ENCODE measurements around the gene PPARD. TPM values are rescaled to one million over a fixed set of nuclear protein-coding genes. Genes with fewer than 3 reads are reported as not detected.
A peak's percentile ranks its signal among the peaks of the same experiment; 100 is the strongest.

The PPARD gene
- total RNA-seq, 1 experiment from 2014 or later: 15.7 TPM

- Histone ChIP-seq H3K27me3 (no peaks in the 10 kb centered on the region), H3K36me3 (peaks cover 35% of the 10 kb centered on the region), H3K9me3 (no peaks in the 10 kb centered on the region), H3K4me3 (no peak overlapping the region)
- peak; percentile 76 for DNase-seq
Measured at GRCh38 chr6:35365594-35366203, 23.3 kb downstream of the PPARD start.

DNA sequence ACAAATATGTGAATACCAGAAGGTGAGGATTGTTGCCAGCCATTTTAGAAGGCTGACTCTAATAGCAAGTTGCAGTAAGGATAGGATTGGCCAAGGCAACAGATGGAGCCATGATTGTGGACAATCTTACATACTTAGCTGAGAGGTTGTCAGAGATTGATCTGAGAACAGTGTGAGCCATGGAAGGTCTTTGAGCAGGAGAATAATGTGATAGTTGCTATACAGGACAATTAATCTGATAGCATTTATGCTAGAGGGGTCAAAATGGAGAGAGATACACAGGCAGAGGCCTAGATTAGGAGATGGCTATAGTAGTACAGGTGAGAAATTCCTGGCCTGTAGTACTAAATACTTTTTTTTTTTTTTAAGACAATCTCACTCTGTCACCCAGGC, 23.8 kb downstream of the PPARD start:
- Histone ChIP-seq H3K9me3 (no peaks in the 10 kb centered on the region), H3K36me3 (peaks cover 37% of the 10 kb centered on the region), H3K4me3 (no peak overlapping the region), H3K27me3 (no peaks in the 10 kb centered on the region)
- DNase-seq: no peak

GRCh38 chr6:35367646-35368037, 25.3 kb downstream of the PPARD start:
- Histone ChIP-seq H3K36me3 (peaks cover 41% of the 10 kb centered on the region), H3K9me3 (no peaks in the 10 kb centered on the region)
- DNase-seq: no peak

DNA sequence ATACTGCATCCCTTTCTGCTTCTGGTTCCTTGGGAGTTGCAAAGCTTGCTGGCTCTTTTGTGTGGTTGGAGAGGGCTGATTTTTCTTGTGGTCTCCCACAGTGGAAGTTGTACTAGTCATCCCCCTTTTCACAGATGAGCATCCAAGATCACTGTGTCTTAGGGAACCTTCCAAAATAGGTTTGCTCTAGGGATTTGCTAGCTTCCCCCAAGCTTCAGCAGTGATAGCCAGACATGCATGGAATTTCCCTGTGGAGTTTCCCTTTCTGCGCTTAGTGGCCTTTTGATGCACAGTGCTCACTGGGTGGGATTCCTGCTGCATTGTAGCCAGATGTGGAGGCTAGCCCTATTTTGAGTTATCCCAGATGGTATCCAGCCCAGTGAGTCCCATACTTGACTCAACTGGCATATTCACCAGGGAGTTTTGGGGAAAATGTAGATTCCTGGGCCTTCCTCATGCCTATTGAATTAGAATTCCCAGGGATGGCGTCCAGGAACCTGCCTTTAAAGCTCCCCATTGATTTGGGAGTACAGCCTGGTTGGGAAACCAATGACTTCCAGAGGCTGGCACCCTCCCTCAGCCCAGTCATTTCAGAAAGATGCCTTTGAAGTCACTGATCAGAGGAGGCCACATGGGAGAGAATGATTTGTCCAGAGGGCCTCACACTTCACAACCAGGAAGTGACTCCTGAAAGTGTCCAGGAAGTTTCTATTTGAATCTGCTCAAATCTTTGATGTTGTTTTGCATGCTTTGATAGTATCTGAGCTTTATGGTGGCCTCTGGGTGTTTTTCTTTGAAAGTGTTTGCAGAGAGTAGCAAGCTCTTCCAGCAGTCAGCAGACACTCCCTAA, 25.9 kb downstream of the PPARD start:
- Histone ChIP-seq H3K9me3 (no peaks in the 10 kb centered on the region; the same call in 1 of the 2 replicates), H3K36me3 (peaks cover 41% of the 10 kb centered on the region), H3K4me3 (no peak overlapping the region), H3K27me3 (no peaks in the 10 kb centered on the region)
- peak; percentile 89 for DNase-seq

More at GRCh38 chr6:35367646-35368037, 25.3 kb downstream of the PPARD start:
- Histone ChIP-seq H3K27me3 (no peaks in the 10 kb centered on the region), H3K4me3 (no peak overlapping the region)

DNA sequence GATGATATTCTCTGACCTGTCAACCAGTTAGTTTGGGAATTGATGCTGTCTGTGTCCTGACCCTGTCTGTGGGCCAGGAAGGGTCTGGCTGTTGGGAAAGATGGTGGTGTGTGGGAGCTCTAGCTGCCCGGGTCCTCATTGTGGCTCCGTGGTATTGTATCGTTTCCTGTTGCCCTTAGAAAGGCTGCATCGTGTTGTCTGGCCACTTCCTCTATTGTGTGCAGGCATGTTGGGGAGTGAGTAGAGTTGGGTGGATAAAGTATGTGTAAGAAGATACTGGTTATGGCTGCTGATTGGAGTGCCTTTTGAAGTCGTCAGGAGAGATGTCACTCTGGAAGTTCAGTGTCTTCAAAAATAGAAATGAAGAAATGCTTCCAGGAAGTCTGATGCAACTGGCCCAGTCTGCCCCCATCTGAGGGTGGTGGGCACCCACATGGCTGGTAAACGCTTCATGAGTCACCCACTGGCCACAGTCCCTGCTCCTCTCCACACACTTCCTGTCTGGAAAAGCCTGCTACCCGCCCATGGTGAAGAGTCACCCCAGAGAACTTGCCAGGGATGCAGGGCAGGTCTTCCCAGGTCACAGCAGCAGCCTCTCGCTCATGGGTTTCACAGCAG, 27.9 kb downstream of the PPARD start:
- H3K36me3 ChIP-seq: peaks cover 42% of the 10 kb centered on the region
- DNase-seq: peak; percentile 99
- H3K9me3 ChIP-seq: no peaks in the 10 kb centered on the region; the same call in 1 of the 2 replicates
- no peaks in the 10 kb centered on the region for H3K27me3 ChIP-seq
- H3K4me3 ChIP-seq: no peak overlapping the region

DNA sequence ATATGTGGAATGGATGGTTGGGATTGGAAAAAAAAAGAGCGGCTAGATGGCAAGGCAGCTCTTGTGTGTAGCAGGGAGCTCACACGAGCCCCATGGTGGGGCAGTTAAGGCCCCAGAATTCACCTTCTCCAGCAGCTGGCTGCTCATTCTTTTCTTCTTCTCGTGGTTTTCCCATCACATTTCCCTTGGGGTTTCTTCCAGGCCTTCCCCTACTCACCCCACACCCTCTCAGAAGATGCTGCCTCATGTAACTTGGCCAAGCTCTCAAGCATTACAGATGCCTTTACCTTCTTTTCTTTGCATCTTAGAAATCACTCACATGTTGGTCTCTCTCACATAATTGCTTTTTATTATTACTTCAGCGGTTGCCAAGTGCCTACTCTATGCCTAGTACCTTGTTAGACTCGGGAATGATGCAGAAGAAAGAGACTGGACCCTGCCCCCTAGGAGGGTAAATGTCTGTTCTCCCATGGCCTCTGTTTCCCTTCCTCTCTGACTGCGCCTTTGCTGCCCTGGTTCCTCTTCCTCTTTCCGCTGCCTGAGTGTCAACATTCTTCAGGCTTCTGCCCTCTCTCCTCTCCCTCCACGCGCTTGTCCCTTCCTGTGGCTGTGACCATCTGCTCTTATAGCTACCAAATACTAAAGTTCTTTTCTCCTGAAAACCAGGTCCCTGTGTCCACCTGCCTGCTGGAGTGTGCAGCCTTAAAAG, 28.6 kb downstream of the PPARD start:
- peaks cover 42% of the 10 kb centered on the region for H3K36me3 ChIP-seq
- no peak overlapping the region for H3K4me3 ChIP-seq
- no peaks in the 10 kb centered on the region; the same call in 1 of the 2 replicates for H3K9me3 ChIP-seq
- DNase-seq: no peak
- no peaks in the 10 kb centered on the region for H3K27me3 ChIP-seq

DNA sequence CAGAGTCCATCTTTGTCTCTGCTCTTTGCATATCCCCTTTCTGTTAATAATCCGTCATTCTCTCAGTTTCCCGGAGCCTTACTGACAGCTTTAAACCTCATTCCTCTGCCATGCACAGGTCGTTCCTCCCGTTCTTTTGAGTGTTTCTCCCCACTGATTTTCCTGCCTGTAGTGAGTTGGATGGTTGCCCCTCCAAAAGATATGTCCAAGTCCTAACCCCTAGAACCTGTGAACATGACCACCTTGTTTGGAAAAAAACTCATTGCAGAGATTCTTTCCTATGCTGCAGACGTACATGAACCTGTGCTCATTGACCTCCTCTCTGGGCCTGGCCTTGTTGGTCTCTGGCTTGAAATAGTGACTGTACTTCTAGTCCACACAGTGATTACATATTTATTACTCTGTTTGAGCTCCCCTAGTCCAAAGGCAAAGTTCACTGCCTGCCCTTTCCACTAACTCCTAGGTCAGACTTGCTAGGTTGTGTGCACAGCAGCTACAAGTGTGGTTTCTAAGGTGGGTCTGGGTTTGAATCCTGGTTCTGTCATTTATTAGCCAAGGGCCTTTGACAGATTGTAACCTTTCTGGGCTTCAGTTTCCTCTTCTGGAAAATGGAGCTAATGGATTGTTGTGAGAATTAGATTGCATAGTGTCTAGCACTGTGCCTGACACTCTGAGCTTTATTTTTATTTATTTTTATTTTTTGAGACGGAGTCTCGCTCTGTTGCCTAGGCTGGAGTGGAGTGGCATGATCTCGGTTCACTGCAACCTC, 29.3 kb downstream of the PPARD start:
- no peaks in the 10 kb centered on the region for H3K27me3 ChIP-seq
- no peak for DNase-seq
- no peak overlapping the region for H3K4me3 ChIP-seq
- peaks cover 37% of the 10 kb centered on the region for H3K36me3 ChIP-seq
- no peaks in the 10 kb centered on the region; the same call in 1 of the 2 replicates for H3K9me3 ChIP-seq

- Histone ChIP-seq H3K27me3 (no peaks in the 10 kb centered on the region), H3K9me3 (no peaks in the 10 kb centered on the region; the same call in 1 of the 2 replicates), H3K4me3 (no peak overlapping the region), H3K36me3 (peaks cover 31% of the 10 kb centered on the region)
- no peak for DNase-seq
Measured at GRCh38 chr6:35372633-35373032, 30.3 kb downstream of the PPARD start.

- DNase-seq: no peak
Measured at GRCh38 chr6:35376281-35376680, 33.9 kb downstream of the PPARD start.

GRCh38 chr6:35377002-35377401, 34.6 kb downstream of the PPARD start:
- H3K4me3 ChIP-seq: peak overlapping the region; percentile 9
- H3K27me3 ChIP-seq: no peaks in the 10 kb centered on the region
- DNase-seq: no peak

More at GRCh38 chr6:35376281-35376680, 33.9 kb downstream of the PPARD start:
- Histone ChIP-seq H3K9me3 (no peaks in the 10 kb centered on the region; the same call in 1 of the 2 replicates), H3K27me3 (no peaks in the 10 kb centered on the region), H3K36me3 (peaks cover 49% of the 10 kb centered on the region), H3K4me3 (no peak overlapping the region)

GRCh38 chr6:35378261-35378660, 35.9 kb downstream of the PPARD start:
- no peak for DNase-seq
- Histone ChIP-seq H3K4me3 (no peak overlapping the region), H3K36me3 (peaks cover 44% of the 10 kb centered on the region)

More at GRCh38 chr6:35377002-35377401, 34.6 kb downstream of the PPARD start:
- H3K9me3 ChIP-seq: no peaks in the 10 kb centered on the region; the same call in 1 of the 2 replicates
- peaks cover 48% of the 10 kb centered on the region for H3K36me3 ChIP-seq

DNA sequence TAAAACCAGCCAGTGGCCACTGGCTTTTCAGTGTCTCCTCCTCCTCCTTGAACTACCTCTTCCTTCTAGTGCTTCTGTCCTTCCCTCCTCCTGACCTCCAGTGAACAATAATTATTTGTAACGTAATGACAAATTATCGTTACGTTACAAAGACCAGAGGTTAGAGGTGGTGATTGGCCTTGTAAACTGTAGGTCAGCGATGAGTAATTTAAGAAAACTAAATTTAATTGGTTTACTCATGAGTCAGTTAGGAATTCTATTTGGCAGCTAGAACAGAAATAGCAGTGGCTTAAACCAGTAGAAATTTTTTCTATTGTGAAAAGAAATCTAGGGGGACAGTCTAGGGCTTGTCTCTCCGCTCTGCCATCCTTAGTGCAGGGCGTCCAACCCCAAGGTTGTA, 38.8 kb downstream of the PPARD start:
- DNase-seq: no peak
- H3K9me3 ChIP-seq: no peaks in the 10 kb centered on the region
- no peaks in the 10 kb centered on the region for H3K27me3 ChIP-seq
- no peak overlapping the region for H3K4me3 ChIP-seq
- peaks cover 38% of the 10 kb centered on the region for H3K36me3 ChIP-seq

More at GRCh38 chr6:35378261-35378660, 35.9 kb downstream of the PPARD start:
- no peaks in the 10 kb centered on the region for H3K27me3 ChIP-seq
- no peaks in the 10 kb centered on the region; the same call in 1 of the 2 replicates for H3K9me3 ChIP-seq

DNA sequence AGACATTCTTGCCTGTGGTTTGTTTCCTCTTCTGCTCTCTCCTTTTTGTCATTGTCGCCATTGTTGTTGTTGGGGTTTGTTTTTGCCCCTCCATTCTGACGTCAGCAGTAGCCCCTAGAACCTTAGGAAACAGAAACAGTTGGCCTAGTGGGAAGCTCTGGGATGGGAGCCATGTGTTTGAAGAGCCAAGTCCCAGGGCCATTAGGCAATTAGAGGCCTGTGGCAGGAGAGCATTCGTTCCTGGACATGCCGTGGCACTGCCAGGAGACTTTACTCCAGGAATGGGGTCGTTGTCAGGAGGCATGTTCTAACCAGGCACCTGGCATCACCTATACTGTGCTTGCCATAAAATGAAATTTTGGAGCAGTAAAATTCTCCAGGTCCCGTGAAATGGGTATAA, 39.7 kb downstream of the PPARD start:
- H3K27me3 ChIP-seq: no peaks in the 10 kb centered on the region
- DNase-seq: no peak
- peaks cover 41% of the 10 kb centered on the region for H3K36me3 ChIP-seq
- H3K9me3 ChIP-seq: no peaks in the 10 kb centered on the region
- H3K4me3 ChIP-seq: no peak overlapping the region

- H3K36me3 ChIP-seq: peaks cover 27% of the 10 kb centered on the region
- peak; percentile 80 for DNase-seq
- H3K4me3 ChIP-seq: no peak overlapping the region
- no peaks in the 10 kb centered on the region for H3K9me3 ChIP-seq
- no peaks in the 10 kb centered on the region for H3K27me3 ChIP-seq
Measured at GRCh38 chr6:35385457-35386202, 43.3 kb downstream of the PPARD start.

DNA sequence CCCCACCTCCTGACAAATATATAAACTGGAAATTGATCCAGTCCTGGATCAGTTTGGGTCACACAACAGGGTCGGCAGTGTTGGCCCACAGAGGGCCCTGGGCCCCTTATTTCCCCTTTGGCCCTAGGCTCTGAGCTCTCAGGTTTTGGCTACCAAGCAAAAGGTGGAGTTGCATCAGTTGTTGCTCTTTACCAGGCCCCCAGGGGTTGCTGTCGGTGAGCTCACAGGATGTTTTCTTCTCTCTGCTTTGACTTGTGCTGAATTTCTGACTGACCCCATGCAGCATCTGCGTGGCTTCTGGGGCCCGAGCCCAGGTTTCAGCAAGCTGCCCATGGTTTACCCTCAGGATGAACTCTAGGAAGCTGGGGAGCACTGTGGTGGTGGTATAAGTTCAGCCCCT, 44.6 kb downstream of the PPARD start:
- no peak for DNase-seq
- no peak overlapping the region for H3K4me3 ChIP-seq
- H3K36me3 ChIP-seq: peaks cover 21% of the 10 kb centered on the region
- H3K27me3 ChIP-seq: no peaks in the 10 kb centered on the region
- H3K9me3 ChIP-seq: no peaks in the 10 kb centered on the region

Measured in MG63 (cell line).